MM.1S (cell line): ENCODE measurements around the gene ZBTB4.

Source experiments
- CTCF ChIP-seq: fragments of 300-600 bp; sonication (generic); IDR thresholded peaks from 2 replicates; pipeline ENCODE4 v1.5.1; 2016; ENCODE audit warnings: antibody characterized with exemption, low read length, mixed read lengths
- EZH2 ChIP-seq: fragments of 300-600 bp; sonication (generic); optimal IDR thresholded peaks from 2 replicates; pipeline ENCODE3; 2017; ENCODE audit warnings: low read depth, mild to moderate bottlenecking, antibody characterized with exemption, low read length, mixed read lengths
- EZH2phosphoT487 ChIP-seq: fragments of 300-600 bp; sonication (generic); IDR thresholded peaks from 2 replicates; pipeline ENCODE4 v1.6.1; 2018; ENCODE audit warnings: antibody characterized with exemption, low read length

DNA sequence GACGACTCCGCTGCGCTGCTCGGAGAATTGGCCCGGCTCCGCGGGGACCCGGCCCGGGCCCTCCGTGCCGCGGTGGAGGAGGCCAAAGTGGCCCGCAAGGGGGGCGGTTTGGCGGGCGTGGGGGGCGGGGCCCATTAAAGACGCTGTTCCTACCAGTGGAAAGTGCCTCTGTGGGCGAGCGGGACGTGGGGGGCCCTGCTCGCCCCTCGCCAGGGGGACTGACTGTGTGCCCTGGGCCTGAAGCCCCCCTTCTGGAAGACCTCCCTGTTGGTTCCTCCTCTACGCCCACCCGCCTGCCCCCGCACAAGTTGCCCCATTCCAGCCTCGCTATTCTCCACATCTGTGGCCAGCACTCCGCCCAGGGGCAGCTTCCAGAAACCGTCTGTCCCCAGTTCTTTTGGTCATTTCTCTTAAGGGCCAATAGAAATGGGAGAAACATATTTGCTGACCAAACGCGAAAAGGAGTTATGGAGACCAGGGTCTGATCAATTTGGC, 42.0 kb downstream of the ZBTB4 start:
- TF ChIP-seq CTCF, result no peak
- TF ChIP-seq EZH2, result no peak
- TF ChIP-seq EZH2phosphoT487, result no peak
